ENCODE measurements around the gene RAVER1.

DNA sequence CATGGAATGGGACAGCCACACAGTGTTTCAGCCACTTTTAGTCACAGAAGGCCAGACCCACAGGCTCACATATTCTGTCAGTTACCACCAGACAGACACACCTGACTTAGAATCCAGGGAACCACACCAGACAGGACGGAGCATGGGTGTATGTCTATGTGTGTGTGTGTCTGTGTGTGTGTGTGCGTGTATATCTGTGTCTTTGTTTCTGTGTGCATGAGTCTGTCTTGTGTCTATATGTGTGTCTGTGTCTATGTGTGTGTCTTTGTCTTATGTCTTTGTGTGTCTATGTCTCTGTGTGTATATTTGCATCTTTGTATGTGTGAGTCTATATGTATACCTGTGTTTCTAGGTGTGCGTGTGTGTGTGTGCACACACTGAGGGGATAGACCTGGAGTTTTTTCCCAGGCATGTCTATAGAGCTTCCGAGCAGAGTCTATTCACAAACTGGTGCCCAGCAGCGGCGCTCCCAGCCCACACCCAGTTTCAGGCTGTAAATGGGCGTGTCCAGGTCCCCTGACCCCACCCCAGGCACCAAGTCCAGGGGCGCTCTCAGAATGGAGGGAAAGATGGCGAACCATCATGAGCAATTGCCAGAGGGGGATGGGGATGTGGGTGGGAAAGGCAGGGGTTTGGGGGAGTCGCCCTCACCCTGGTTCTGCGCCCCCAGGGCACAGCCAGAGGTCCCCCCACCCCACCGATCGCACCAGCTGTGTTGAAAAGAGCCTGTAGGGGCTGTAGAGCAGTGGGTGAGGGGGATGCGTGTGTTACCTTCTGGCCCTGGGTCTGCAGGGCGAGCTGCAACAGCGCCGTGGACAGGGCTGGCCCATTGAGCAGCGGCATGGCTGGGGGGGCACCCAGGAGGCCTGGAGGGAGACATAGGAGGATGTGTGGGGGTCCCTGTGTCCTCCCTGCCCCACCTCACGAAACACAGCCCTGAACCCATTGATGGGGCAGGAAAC lies 11.2 kb downstream of the RAVER1 start:
- TF ChIP-seq POLR2A (IDR thresholded peaks at IDR 0.05; ENCODE audit: extremely low read depth, insufficient read length) (no peak), MYC (IDR thresholded peaks at IDR 0.05; ENCODE audit: low read depth, low read length) (no peak)
- TF ChIP-seq, protein P1, sequence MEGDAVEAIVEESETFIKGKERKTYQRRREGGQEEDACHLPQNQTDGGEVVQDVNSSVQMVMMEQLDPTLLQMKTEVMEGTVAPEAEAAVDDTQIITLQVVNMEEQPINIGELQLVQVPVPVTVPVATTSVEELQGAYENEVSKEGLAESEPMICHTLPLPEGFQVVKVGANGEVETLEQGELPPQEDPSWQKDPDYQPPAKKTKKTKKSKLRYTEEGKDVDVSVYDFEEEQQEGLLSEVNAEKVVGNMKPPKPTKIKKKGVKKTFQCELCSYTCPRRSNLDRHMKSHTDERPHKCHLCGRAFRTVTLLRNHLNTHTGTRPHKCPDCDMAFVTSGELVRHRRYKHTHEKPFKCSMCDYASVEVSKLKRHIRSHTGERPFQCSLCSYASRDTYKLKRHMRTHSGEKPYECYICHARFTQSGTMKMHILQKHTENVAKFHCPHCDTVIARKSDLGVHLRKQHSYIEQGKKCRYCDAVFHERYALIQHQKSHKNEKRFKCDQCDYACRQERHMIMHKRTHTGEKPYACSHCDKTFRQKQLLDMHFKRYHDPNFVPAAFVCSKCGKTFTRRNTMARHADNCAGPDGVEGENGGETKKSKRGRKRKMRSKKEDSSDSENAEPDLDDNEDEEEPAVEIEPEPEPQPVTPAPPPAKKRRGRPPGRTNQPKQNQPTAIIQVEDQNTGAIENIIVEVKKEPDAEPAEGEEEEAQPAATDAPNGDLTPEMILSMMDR (IDR thresholded peaks at IDR 0.05; ENCODE audit: low read depth, low read length), result no peak

All from NB4 (cell line).